Thyroid gland (tissue), 4 donors: ENCODE data around the gene SOD2. TPM values are rescaled to one million over a fixed set of nuclear protein-coding genes. Genes with fewer than 3 reads are reported as not detected.
"Not testable (repeated sequence)": the region's sequence is repeated elsewhere in the genome, so short reads cannot be mapped to it uniquely, and the experiment has no call there.

Experiments used
- DNase-seq, 2 donors: peaks; one replicate each; pipeline ENCODE4 v3.0.0-alpha.2; 2019
- H3K27ac ChIP-seq, 3 donors: fragments of 200-600 bp; sonication (generic); 1 replicate in 2 of 3; 2 replicates in 1 of 3; pipeline ENCODE4 v1.5.1; 2016 to 2019; ENCODE audit warnings: mild to moderate bottlenecking in 1 of 3, moderate library complexity in 1 of 3
- H3K27me3 ChIP-seq: fragments of 200-600 bp; sonication (generic); one replicate; pipeline ENCODE4 v1.5.1; 2019
- H3K36me3 ChIP-seq, 2 donors: fragments of 200-600 bp; sonication (generic); one replicate each; pipeline ENCODE4 v1.5.1; 2016 to 2019
- H3K4me1 ChIP-seq, 2 donors: fragments of 200-600 bp; sonication (generic); one replicate each; pipeline ENCODE4 v1.5.1; 2017 to 2019
- H3K4me3 ChIP-seq, 3 donors: fragments of 200-600 bp; sonication (generic); replicated peaks in 1 of 3; 1 replicate in 2 of 3; 2 replicates in 1 of 3; pipeline ENCODE4 v1.5.1; 2016; ENCODE audit warnings: mild to moderate bottlenecking in 1 of 3
- H3K9me3 ChIP-seq: fragments of 200-600 bp; sonication (generic); one replicate; pipeline ENCODE4 v1.5.1; 2017
- CTCF ChIP-seq, 6 experiments: fragments of 200-600 bp in 3 of 6; fragments of 450-650 bp in 3 of 6; sonication (generic) in 3 of 6; IDR thresholded peaks; one replicate each; pipeline ENCODE4 v1.5.1; 2016 to 2019; ENCODE audit warnings: antibody characterized with exemption in 6 of 6, mild to moderate bottlenecking in 2 of 6, inconsistent platforms in 1 of 6, moderate library complexity in 1 of 6
- POLR2A ChIP-seq, 2 donors: fragments of 450-650 bp; IDR thresholded peaks; one replicate each; pipeline ENCODE4 v1.6.1; 2017; ENCODE audit warnings: antibody characterized with exemption in 2 of 2, mild to moderate bottlenecking in 2 of 2, moderate library complexity in 1 of 2
- WGBS, 2 donors: methylation state at CpG; one replicate each; pipeline ENCODE4 v1.1.5; 2017; 5-methylcytosine and 5-hydroxymethylcytosine counted together
- intact Hi-C: fragments of 100-400 bp; cut with DNase I; formaldehyde crosslinking; loops from one replicate; pipeline ENCODE4 v1.15.1; 2023
- total RNA-seq, 4 donors: library from RNA; depleted of rRNA; stranded (reverse); fragments of >200 nt; gene quantifications; one replicate each; pipeline ENCODE4 v1.2.3, GENCODE V29; 2016

SOD2 gene
- total RNA-seq: 100 to 1,000 TPM; 132 to 601 (median 296) TPM

- TF ChIP-seq POLR2A (IDR thresholded peaks at IDR 0.05) (peak; percentile 66 to 89), CTCF (IDR thresholded peaks at IDR 0.05) (no peak)
- H3K9me3 ChIP-seq: no peaks in the 10 kb centered on the region
- peaks cover 9 to 18% of the 10 kb centered on the region in 2 donors for H3K4me1 ChIP-seq
- peak; percentile 82 to 83 for DNase-seq
- intact Hi-C loops: loop anchor here (2.0 to 10.0 kb wide), 3 partner anchors 33 to 94 kb away; partner anchors contain the start of genes ACAT2, TCP1 and WTAP
- H3K36me3 ChIP-seq: peaks cover 0 to 6% of the 10 kb centered on the region in 2 donors
- 0% methylated on average over 7 to 10 of the region's 74 CpGs for WGBS, 2 donors
- H3K4me3 ChIP-seq: peak within 1 kb of the TSS; percentile 74 to 88 (median 86)
- H3K27me3 ChIP-seq: no peaks in the 10 kb centered on the region
- H3K27ac ChIP-seq: peak within 1 kb of the TSS; percentile 93 to 98 (median 97)
Measured at GRCh38 chr6:159693128-159693893, at the start of gene SOD2. TSS of gene SOD2 (minus strand) at chr6:159693241. CDS start at chr6:159693167, 74 bp downstream.

GRCh38 chr6:159742165-159742564, 49.1 kb upstream of the SOD2 start:
- TF ChIP-seq CTCF (IDR thresholded peaks at IDR 0.05) (no peak), POLR2A (IDR thresholded peaks at IDR 0.05) (no peak)
- Histone ChIP-seq H3K4me3 (no peak overlapping the region), H3K36me3 (peaks cover 55 to 62% of the 10 kb centered on the region in 2 donors), H3K27me3 (no peaks in the 10 kb centered on the region), H3K9me3 (no peaks in the 10 kb centered on the region), H3K4me1 (no peaks in the 10 kb centered on the region), H3K27ac (no peak overlapping the region)
- no peak for DNase-seq
- intact Hi-C loops: no loop called here
- WGBS, 2 donors: 86 to 94% methylated on average over 1 of the region's 1 CpG

GRCh38 chr6:159739341-159739740, 46.3 kb upstream of the SOD2 start:
- TF ChIP-seq POLR2A (IDR thresholded peaks at IDR 0.05): no peak
- no peak for TF ChIP-seq CTCF (IDR thresholded peaks at IDR 0.05)
- H3K36me3 ChIP-seq: peaks cover 27 to 34% of the 10 kb centered on the region in 2 donors
- H3K4me1 ChIP-seq: no peaks in the 10 kb centered on the region
- no peak overlapping the region for H3K4me3 ChIP-seq
- no peak for DNase-seq
- 85% methylated on average over 3 of the region's 3 CpGs for WGBS, 2 donors
- H3K27ac ChIP-seq: no peak overlapping the region
- H3K9me3 ChIP-seq: no peaks in the 10 kb centered on the region
- no peaks in the 10 kb centered on the region for H3K27me3 ChIP-seq
- intact Hi-C loops: no loop called here

- H3K9me3 ChIP-seq: no peaks in the 10 kb centered on the region
- TF ChIP-seq CTCF (IDR thresholded peaks at IDR 0.05) (no peak), POLR2A (IDR thresholded peaks at IDR 0.05) (no peak)
- H3K4me3 ChIP-seq: no peak overlapping the region
- H3K27ac ChIP-seq: no peak overlapping the region
- no peaks in the 10 kb centered on the region for H3K27me3 ChIP-seq
- intact Hi-C loops: no loop called here
- peaks cover 0 to 8% of the 10 kb centered on the region in 2 donors for H3K4me1 ChIP-seq
- peaks cover 7 to 12% of the 10 kb centered on the region in 2 donors for H3K36me3 ChIP-seq
- DNase-seq: no peak
- WGBS, 2 donors: 83 to 86% methylated on average over 7 of the region's 7 CpGs
Measured at GRCh38 chr6:159736908-159737307, 43.9 kb upstream of the SOD2 start.

GRCh38 chr6:159733395-159733794, 40.4 kb upstream of the SOD2 start:
- H3K27me3 ChIP-seq, H3K36me3 ChIP-seq, H3K27ac ChIP-seq, intact Hi-C loops, H3K9me3 ChIP-seq, H3K4me3 ChIP-seq, DNase-seq: not testable (repeated sequence)
- peaks cover 15 to 16% of the 10 kb centered on the region in 2 donors for H3K4me1 ChIP-seq
- WGBS, 2 donors: 93 to 98% methylated on average over 12 of the region's 12 CpGs

GRCh38 chr6:159732550-159732949, 39.5 kb upstream of the SOD2 start:
- DNase-seq, H3K27me3 ChIP-seq, H3K27ac ChIP-seq, H3K36me3 ChIP-seq, H3K4me3 ChIP-seq, intact Hi-C loops, H3K9me3 ChIP-seq: not testable (repeated sequence)
- H3K4me1 ChIP-seq: peaks cover 15 to 16% of the 10 kb centered on the region in 2 donors
- 87 to 94% methylated on average over 12 of the region's 12 CpGs for WGBS, 2 donors
